RWPE1 (cell line): ENCODE data around the gene LMBR1.

Experiments
- CTCF ChIA-PET: fragments of 350-600 bp; sonication (Branson Sonifier 250); formaldehyde crosslinking; extraction: SDS; loops from one replicate; lab custom pipeline; 2021; lab: Yijun Ruan, JAX
- POLR2A ChIA-PET: fragments of 400-600 bp; formaldehyde crosslinking; extraction: SDS; loops from one replicate; lab custom pipeline; 2020; ENCODE audit warnings: antibody characterized with exemption; ENCODE audit not compliant: low non-redundant PET; lab: Yijun Ruan, JAX
- DNase-seq: peaks from one replicate; pipeline ENCODE4 v3.0.0; 2012; ENCODE audit warnings: low spot score
- H3K27ac ChIP-seq: fragments of 450-650 bp; 2 replicates; pipeline ENCODE4 v1.5.1; 2017
- TF ChIP-seq, protein P1 (sequence below): fragments of 450-650 bp; conservative IDR thresholded peaks from 2 replicates; pipeline ENCODE4 v1.5.1; 2017; ENCODE audit warnings: low read depth, mild to moderate bottlenecking

LMBR1 gene

DNA sequence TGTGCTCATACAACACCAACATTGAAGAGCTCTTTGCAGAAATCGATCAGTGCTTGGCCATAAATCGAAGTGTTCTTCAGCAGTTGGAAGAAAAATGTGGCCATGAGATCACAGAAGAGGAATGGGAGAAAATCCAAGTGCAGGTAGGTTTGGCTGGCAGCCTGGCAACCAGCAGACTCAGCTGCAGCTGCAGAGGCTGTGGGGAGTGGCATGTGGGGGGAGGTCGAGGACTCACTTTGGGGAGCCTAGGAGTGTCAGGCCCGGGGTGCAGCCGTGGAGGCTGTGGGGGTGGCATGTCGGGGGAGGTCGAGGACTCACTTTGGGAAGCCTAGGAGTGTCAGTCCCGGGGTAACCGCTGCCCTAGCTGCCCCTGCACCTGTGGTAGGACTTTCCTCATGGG is 217.3 kb downstream of the LMBR1 start:
- TF ChIP-seq, protein P1, sequence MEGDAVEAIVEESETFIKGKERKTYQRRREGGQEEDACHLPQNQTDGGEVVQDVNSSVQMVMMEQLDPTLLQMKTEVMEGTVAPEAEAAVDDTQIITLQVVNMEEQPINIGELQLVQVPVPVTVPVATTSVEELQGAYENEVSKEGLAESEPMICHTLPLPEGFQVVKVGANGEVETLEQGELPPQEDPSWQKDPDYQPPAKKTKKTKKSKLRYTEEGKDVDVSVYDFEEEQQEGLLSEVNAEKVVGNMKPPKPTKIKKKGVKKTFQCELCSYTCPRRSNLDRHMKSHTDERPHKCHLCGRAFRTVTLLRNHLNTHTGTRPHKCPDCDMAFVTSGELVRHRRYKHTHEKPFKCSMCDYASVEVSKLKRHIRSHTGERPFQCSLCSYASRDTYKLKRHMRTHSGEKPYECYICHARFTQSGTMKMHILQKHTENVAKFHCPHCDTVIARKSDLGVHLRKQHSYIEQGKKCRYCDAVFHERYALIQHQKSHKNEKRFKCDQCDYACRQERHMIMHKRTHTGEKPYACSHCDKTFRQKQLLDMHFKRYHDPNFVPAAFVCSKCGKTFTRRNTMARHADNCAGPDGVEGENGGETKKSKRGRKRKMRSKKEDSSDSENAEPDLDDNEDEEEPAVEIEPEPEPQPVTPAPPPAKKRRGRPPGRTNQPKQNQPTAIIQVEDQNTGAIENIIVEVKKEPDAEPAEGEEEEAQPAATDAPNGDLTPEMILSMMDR: no peak
- H3K27ac ChIP-seq: no peak overlapping the region
- ChIA-PET POLR2A (no interaction called here), CTCF (no interaction called here)
- no peak for DNase-seq

DNA sequence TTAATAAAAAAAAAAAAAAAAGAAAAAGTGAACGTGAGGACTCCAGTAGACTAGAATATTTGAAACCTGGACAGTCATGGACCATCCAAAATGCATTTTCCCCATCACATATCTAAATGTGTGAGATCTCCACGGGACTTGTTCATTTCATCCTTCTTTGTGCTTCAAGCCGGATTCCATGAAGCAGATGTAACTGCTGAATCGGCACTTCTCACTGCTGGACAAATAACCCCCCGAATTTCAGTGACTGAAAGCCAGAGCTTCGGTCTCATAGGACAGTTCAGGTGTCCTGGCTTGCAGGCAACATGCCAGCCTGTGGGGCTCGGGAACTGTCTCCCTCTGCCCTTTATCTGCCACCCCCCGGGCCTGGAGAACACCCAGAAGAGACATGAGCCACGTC is 219.1 kb downstream of the LMBR1 start:
- no peak for DNase-seq
- TF ChIP-seq, protein P1: no peak
- no peak overlapping the region for H3K27ac ChIP-seq
- CTCF ChIA-PET: interaction anchor here (0.7 kb wide), 1 partner anchor 32 kb away, joined by 3 read pairs; no protein-coding TSS in a partner anchor
- POLR2A ChIA-PET: no interaction called here

DNA sequence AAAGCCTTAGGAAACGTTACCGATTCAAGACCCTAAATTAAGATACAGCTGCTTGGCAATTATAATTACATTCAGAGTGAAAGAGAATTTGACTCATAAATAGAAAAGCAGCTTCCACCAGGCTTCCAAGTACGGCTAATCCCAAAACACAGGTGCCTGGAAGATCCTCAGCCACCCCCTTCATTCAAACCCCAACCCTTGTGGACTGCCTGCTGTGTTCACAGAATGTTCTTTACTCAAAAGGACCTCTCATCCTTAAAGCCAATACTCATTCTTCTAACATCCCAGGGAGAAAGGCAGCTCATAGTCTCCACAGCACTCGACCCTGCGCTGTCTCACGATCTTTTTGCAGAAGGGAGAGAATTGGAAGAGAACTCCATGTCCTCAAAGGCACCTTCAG is 219.5 kb downstream of the LMBR1 start:
- ChIA-PET CTCF (interaction anchor here (0.7 kb wide), 1 partner anchor 32 kb away, joined by 3 read pairs; no protein-coding TSS in a partner anchor), POLR2A (no interaction called here)
- DNase-seq: no peak
- TF ChIP-seq, protein P1: no peak
- H3K27ac ChIP-seq: no peak overlapping the region

DNA sequence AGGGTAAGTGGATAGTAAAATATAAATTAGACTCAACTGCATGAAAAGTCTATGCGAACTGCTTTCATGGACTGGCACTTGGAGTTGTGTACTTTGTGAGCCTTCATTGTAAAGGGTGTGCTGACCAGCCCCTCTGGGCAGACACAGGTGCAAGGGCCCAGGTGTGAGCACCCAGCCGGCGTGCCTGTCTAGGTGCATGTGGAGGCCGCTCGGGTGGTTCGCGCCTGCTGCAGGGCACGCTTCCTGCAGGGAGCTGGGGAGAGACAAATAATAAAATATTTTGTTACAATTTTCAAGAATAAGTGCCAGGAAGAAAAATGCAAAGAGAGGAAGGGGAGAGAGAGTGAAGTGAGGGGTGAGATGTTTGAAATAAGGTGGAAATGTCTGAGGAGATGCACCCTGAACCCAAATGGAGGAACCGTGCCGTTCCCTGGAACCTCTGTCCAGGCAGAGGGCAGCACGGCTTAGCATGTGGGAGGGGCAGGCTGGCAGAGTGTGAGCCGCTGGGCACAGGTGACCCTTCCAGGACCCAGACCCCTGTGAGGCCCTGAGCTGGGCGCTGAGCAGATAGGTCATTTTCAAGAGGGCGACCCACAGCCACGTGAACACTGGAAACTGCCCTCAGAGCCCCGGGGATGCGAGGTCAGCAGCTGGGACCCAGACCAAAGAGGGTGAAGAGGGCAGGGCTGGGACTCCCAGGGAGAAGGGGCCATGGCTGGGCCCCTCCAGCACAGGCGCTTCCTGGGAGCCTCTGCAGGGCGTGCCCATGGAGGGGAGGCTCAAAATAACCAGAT is 223.8 kb downstream of the LMBR1 start:
- POLR2A ChIA-PET: no interaction called here
- TF ChIP-seq, protein P1: no peak
- no peak for DNase-seq
- no peak overlapping the region for H3K27ac ChIP-seq
- CTCF ChIA-PET: no interaction called here

DNA sequence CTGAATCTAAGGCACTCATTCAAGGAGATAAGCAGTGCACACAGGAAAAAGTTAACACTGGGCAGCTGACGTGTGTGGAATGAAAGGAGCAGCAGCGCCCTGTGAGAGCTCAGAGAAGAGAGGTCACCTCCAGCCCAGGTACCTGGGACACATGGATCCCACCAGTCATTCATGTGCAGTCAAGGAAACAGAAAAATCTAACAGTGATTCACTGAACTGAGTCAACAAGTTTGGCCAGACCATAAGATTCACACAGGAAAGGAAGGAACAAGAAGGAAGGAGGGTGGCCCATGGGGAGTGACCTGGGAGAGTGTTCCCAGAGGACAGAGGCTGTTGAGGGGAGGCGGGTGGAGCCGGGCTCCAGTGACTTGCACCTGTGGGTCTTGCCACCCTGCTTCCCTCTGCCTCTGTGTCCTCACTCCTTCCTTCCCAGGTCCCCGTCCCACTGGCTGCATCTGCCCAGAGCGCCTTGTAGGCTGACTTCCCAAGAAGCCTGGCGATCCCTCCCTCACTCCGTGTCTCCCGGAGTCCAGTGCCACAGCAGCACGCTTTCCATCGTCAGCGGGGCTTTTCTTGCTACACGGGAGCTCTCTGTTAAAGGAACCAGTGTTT is 224.7 kb downstream of the LMBR1 start:
- no peak for DNase-seq
- no peak overlapping the region for H3K27ac ChIP-seq
- TF ChIP-seq, protein P1: no peak
- POLR2A ChIA-PET: no interaction called here
- CTCF ChIA-PET: no interaction called here

DNA sequence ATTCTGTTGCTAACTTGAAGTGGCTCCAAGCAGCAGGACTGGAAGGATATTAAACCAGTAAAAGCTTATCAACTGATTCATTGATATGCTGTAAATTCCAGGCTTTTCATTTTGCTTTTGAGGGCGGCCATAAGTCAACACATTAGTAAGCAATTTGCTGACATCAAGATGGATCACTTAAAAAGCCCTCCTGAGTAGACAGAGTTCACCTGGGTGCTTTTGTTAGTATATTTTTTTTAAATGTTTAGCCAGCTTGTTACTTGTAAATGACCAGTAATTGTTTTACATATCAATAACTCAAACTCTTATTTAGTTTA is 225.9 kb downstream of the LMBR1 start:
- TF ChIP-seq, protein P1: no peak
- no peak for DNase-seq
- ChIA-PET POLR2A (no interaction called here), CTCF (no interaction called here)
- no peak overlapping the region for H3K27ac ChIP-seq
